ENCODE data around the gene NCOA1. TPM values are rescaled to one million over a fixed set of nuclear protein-coding genes. Genes with fewer than 3 reads are reported as not detected.

Gene NCOA1
- total and polyA plus RNA-seq, 10 of the 15 experiments (the other 5 are each of a cell fraction or from before 2014, with no cell fraction given), result 1.8 to 35.6 (median 6.1) TPM

- Histone ChIP-seq H3K4me3 (no peak overlapping the region), H3K79me2 (ENCODE audit: control insufficient read depth, insufficient read depth, low read length) (peaks cover 65% of the 10 kb centered on the region), H3K9ac (ENCODE audit: control insufficient read depth, insufficient read depth, low read length) (no peak overlapping the region), H3K36me3 (ENCODE audit: control insufficient read depth in 2 of 2, insufficient read depth in 2 of 2, low read length in 1 of 2) (no peaks in the 10 kb centered on the region; a peak in 1 of 4 replicates), H4K20me1 (ENCODE audit: control insufficient read depth, insufficient read depth) (no peaks in the 10 kb centered on the region), H3K4me2 (ENCODE audit: control insufficient read depth, insufficient read depth) (no peak overlapping the region), H2AFZ (ENCODE audit: control insufficient read depth, low read depth, low read length) (no peak overlapping the region), H3K9me3 (replicated peaks; ENCODE audit: control insufficient read depth, insufficient read depth, low read length) (no peaks in the 10 kb centered on the region), H3K27me3 (replicated peaks in 1 of 2; ENCODE audit: control insufficient read depth in 2 of 2, insufficient read depth in 2 of 2, low read length in 1 of 2) (no peaks in the 10 kb centered on the region), H3K4me1 (ENCODE audit: control insufficient read depth, insufficient read depth, low read length) (peaks cover 21% of the 10 kb centered on the region), H3K27ac (ENCODE audit: control insufficient read depth, insufficient read depth) (no peak overlapping the region)
- ChIA-PET SMC1A (ENCODE audit: uncharacterized antibody, unreplicated experiment) (interaction anchor here (0.6 to 4.8 kb wide), 3 partner anchors 9 to 283 kb away, joined by 3 to 50 read pairs (median 4); no protein-coding TSS in a partner anchor), CTCF (no interaction called here), POLR2A (interaction anchor here (0.7 to 2.1 kb wide), 2 partner anchors 10 to 32 kb away, joined by 3 to 5 read pairs; no protein-coding TSS in a partner anchor), RAD21 (ENCODE audit: unreplicated experiment) (no interaction called here)
- ATAC-seq, result no peak
- WGBS (ENCODE audit: insufficient coverage, insufficient replicate concordance, low lambda C conversion rate, missing lambda C conversion rate), result 99% methylated on average over 6 of the region's 6 CpGs
- no TSS peak for BruUV-seq (replicated peaks)
- no peak for FAIRE-seq
- DNase-seq (ENCODE audit: low read depth, low spot score), result no peak
- in situ Hi-C loops (cut with MboI) (no loop called here), intact Hi-C loops (cut with micrococcal nuclease; ENCODE audit: unreplicated experiment) (no loop called here)
- TF ChIP-seq ZBTB33 (IDR thresholded peaks at IDR 0.05), result no peak
- no peak for TF ChIP-seq RCOR1 (conservative IDR thresholded peaks at IDR 0.05; ENCODE audit: low read depth, low read length)
- no peak for TF ChIP-seq HDGF (IDR thresholded peaks at IDR 0.05)
- no peak for TF ChIP-seq CBX5 (IDR thresholded peaks at IDR 0.05; ENCODE audit: low read depth)
- TF ChIP-seq YY1 (IDR thresholded peaks at IDR 0.05; ENCODE audit: low read depth, low read length), result no peak
- no peak for TF ChIP-seq MEF2B (IDR thresholded peaks at IDR 0.05; ENCODE audit: partially characterized antibody, poor library complexity, severe bottlenecking)
- TF ChIP-seq BRCA1 (IDR thresholded peaks at IDR 0.05; ENCODE audit: low read depth, low read length), result no peak
- no peak for TF ChIP-seq RFX5 (IDR thresholded peaks at IDR 0.05; ENCODE audit: low read depth, low read length)
- no peak for TF ChIP-seq YBX1 (IDR thresholded peaks at IDR 0.05)
- no peak for TF ChIP-seq ZNF384 (IDR thresholded peaks at IDR 0.05; ENCODE audit: borderline replicate concordance, low read depth, low read length)
- no peak for TF ChIP-seq BACH1 (IDR thresholded peaks at IDR 0.05; ENCODE audit: borderline replicate concordance)
- TF ChIP-seq NBN (IDR thresholded peaks at IDR 0.05), result no peak
- no peak for TF ChIP-seq HSF1 (IDR thresholded peaks at IDR 0.05; ENCODE audit: low read depth, low read length)
- no peak for TF ChIP-seq EGR1 (IDR thresholded peaks at IDR 0.05; ENCODE audit: borderline replicate concordance in 1 of 2, low read depth in 2 of 2, low read length in 2 of 2)
- no peak for TF ChIP-seq ZBTB11 (CRISPR knock-in tag; IDR thresholded peaks at IDR 0.05)
- TF ChIP-seq SMARCA5 (IDR thresholded peaks at IDR 0.05), result no peak
- TF ChIP-seq MLLT1 (IDR thresholded peaks at IDR 0.05), result no peak
These were observed 14.7 kb downstream of the NCOA1 start for GRCh38 chr2:24505534-24506275.

Measured in GM12878 (cell line).